Thyroid gland (tissue), 4 donors: ENCODE data around the gene CUEDC1. TPM values are rescaled to one million over a fixed set of nuclear protein-coding genes. Genes with fewer than 3 reads are reported as not detected.

Source experiments
- DNase-seq, 2 donors: peaks; one replicate each; pipeline ENCODE4 v3.0.0-alpha.2; 2019
- H3K27ac ChIP-seq, 3 donors: fragments of 200-600 bp; sonication (generic); 1 replicate in 2 of 3; 2 replicates in 1 of 3; pipeline ENCODE4 v1.5.1; 2016 to 2019; ENCODE audit warnings: mild to moderate bottlenecking in 1 of 3, moderate library complexity in 1 of 3
- H3K27me3 ChIP-seq: fragments of 200-600 bp; sonication (generic); one replicate; pipeline ENCODE4 v1.5.1; 2019
- H3K36me3 ChIP-seq, 2 donors: fragments of 200-600 bp; sonication (generic); one replicate each; pipeline ENCODE4 v1.5.1; 2016 to 2019
- H3K4me1 ChIP-seq, 2 donors: fragments of 200-600 bp; sonication (generic); one replicate each; pipeline ENCODE4 v1.5.1; 2017 to 2019
- H3K4me3 ChIP-seq, 3 donors: fragments of 200-600 bp; sonication (generic); replicated peaks in 1 of 3; 1 replicate in 2 of 3; 2 replicates in 1 of 3; pipeline ENCODE4 v1.5.1; 2016; ENCODE audit warnings: mild to moderate bottlenecking in 1 of 3
- H3K9me3 ChIP-seq: fragments of 200-600 bp; sonication (generic); one replicate; pipeline ENCODE4 v1.5.1; 2017
- CTCF ChIP-seq, 6 experiments: fragments of 200-600 bp in 3 of 6; fragments of 450-650 bp in 3 of 6; sonication (generic) in 3 of 6; IDR thresholded peaks; one replicate each; pipeline ENCODE4 v1.5.1; 2016 to 2019; ENCODE audit warnings: antibody characterized with exemption in 6 of 6, mild to moderate bottlenecking in 2 of 6, inconsistent platforms in 1 of 6, moderate library complexity in 1 of 6
- POLR2A ChIP-seq, 2 donors: fragments of 450-650 bp; IDR thresholded peaks; one replicate each; pipeline ENCODE4 v1.6.1; 2017; ENCODE audit warnings: antibody characterized with exemption in 2 of 2, mild to moderate bottlenecking in 2 of 2, moderate library complexity in 1 of 2
- WGBS, 2 donors: methylation state at CpG; one replicate each; pipeline ENCODE4 v1.1.5; 2017; 5-methylcytosine and 5-hydroxymethylcytosine counted together
- intact Hi-C: fragments of 100-400 bp; cut with DNase I; formaldehyde crosslinking; loops from one replicate; pipeline ENCODE4 v1.15.1; 2023
- total RNA-seq, 4 donors: library from RNA; depleted of rRNA; stranded (reverse); fragments of >200 nt; gene quantifications; one replicate each; pipeline ENCODE4 v1.2.3, GENCODE V29; 2016

Gene CUEDC1
- total RNA-seq, 4 donors from 2014 or later, result 25.6 to 32.3 (median 29.9) TPM

DNA sequence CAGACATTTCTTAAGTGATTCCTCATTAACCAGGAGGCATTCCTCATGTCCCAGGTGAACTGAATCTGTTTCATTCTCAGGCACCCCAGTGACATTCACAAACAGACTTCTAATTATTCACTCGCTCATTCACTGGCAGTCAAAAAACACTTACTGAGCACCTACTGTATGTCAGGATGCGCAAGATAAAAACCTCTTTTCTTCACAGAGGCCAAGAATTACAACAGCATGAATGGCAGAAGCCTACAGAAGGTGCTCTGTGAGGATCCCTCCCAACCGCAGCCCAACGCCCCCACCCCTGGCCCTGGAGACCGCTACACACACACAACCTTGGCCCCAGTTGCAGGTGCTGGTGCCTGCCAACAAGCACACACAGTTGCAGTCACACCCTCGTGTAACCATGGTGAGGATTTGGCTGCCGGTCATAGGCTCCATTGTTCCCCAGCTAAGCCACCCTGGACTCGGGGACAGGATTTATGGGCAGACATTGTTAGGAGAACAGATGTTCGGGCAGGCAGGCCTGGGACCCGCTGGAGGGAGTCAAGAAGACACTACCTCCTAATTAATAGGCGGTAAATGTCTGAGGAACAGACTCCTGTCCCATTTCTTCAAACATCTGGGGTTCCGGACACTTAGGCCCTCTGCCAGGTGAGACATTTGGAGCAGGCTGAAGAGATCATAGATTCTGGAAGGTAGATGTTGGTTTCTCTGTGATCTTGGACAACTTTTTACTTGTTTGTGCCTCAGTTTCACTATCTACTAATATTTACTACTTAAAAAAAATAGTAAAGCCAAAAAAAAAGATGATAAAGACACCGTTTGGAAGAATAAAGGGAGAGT lies 43.2 kb downstream of the CUEDC1 start:
- H3K4me1 ChIP-seq, result peaks cover 51 to 56% of the 10 kb centered on the region in 2 donors
- no peaks in the 10 kb centered on the region for H3K27me3 ChIP-seq
- H3K36me3 ChIP-seq, result no peaks in the 10 kb centered on the region
- TF ChIP-seq POLR2A (IDR thresholded peaks at IDR 0.05) (no peak), CTCF (IDR thresholded peaks at IDR 0.05) (no peak)
- 27 to 34% methylated on average over 11 to 13 of the region's 13 CpGs for WGBS, 2 donors
- H3K27ac ChIP-seq, result peak overlapping the region; percentile 43 to 91 (median 85)
- no peaks in the 10 kb centered on the region for H3K9me3 ChIP-seq
- intact Hi-C loops, result no loop called here
- peak; percentile 95 to 97 for DNase-seq
- H3K4me3 ChIP-seq, result no peak overlapping the region

DNA sequence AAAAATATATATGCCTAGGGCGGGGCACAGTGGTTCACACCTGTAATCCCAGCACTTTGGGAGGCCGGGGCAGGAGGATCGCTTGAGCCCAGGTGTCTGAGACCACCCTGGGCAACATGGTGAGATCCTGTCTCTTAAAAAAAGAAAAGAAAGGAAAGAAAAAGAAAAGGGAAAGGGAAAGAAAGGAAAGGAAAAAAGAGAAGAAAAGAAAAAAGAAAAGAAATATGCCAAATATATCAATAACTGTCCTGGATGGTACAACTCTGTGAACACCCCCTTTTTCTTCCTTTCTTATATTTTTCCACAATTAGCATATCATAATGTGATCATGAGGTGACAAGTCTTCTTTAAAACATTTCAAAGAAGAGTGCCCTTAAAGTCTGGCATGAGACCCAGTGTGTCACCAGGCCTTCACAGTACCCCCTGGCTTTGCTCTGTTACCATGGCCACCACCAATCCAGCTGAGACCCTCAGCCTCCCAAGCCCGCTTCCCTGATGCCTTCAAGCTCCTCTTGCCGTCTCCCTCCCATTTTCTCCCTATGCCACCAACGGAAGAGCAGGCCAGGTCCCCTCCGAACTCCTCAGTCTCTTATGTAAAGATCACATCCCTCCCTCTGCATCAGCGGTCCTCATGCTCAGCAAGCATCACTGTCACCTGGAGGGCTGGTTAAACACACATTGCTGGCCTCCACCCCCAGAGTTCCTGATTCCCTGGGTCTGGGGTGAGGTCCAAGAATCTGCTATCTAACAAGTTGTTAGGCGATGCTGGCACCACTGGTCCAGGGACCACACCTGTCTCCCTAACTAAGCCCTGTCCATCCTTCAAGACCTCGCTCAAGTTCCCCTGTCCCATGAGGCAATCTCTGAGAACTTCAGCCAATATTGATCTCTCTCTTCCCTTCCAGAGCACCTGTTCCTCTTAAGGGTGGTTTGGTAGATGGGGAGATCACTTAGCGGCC lies 44.5 kb downstream of the CUEDC1 start:
- Histone ChIP-seq H3K9me3 (no peaks in the 10 kb centered on the region), H3K4me3 (no peak overlapping the region), H3K36me3 (no peaks in the 10 kb centered on the region), H3K27ac (peak overlapping the region in 1 of 3 donors; percentile 85), H3K27me3 (no peaks in the 10 kb centered on the region), H3K4me1 (peaks cover 38 to 44% of the 10 kb centered on the region in 2 donors)
- no peak for DNase-seq
- 91 to 93% methylated on average over 11 of the region's 11 CpGs for WGBS, 2 donors
- TF ChIP-seq CTCF (IDR thresholded peaks at IDR 0.05) (no peak), POLR2A (IDR thresholded peaks at IDR 0.05) (no peak)
- intact Hi-C loops, result no loop called here

GRCh38 chr17:57909551-57909950 lies 45.7 kb downstream of the CUEDC1 start:
- Histone ChIP-seq H3K4me3 (no peak overlapping the region), H3K9me3 (no peaks in the 10 kb centered on the region), H3K27me3 (no peaks in the 10 kb centered on the region), H3K4me1 (peaks cover 34 to 44% of the 10 kb centered on the region in 2 donors), H3K27ac (no peak overlapping the region), H3K36me3 (no peaks in the 10 kb centered on the region)
- no peak for TF ChIP-seq POLR2A (IDR thresholded peaks at IDR 0.05)
- no peak for TF ChIP-seq CTCF (IDR thresholded peaks at IDR 0.05)
- intact Hi-C loops, result no loop called here
- WGBS, 2 donors, result 90 to 94% methylated on average over 5 of the region's 5 CpGs
- no peak for DNase-seq

GRCh38 chr17:57908278-57908677 lies 46.9 kb downstream of the CUEDC1 start:
- TF ChIP-seq CTCF (IDR thresholded peaks at IDR 0.05), result no peak
- TF ChIP-seq POLR2A (IDR thresholded peaks at IDR 0.05), result no peak
- H3K36me3 ChIP-seq, result no peaks in the 10 kb centered on the region
- intact Hi-C loops, result no loop called here
- no peaks in the 10 kb centered on the region for H3K9me3 ChIP-seq
- peaks cover 36 to 44% of the 10 kb centered on the region in 2 donors for H3K4me1 ChIP-seq
- no peaks in the 10 kb centered on the region for H3K27me3 ChIP-seq
- no peak for DNase-seq
- H3K27ac ChIP-seq, result no peak overlapping the region
- H3K4me3 ChIP-seq, result no peak overlapping the region
- 85 to 95% methylated on average over 4 to 6 of the region's 6 CpGs for WGBS, 2 donors
